H1 (cell line): ENCODE results near the gene KRT7. TPM values are rescaled to one million over a fixed set of nuclear protein-coding genes. Genes with fewer than 3 reads are reported as not detected.
A peak's percentile ranks its signal among the peaks of the same experiment; 100 is the strongest.

Source experiments
- ASH2L ChIP-seq: fragments of 200-600, 300-600 bp; sonication (generic); IDR thresholded peaks from one replicate; pipeline ENCODE4 v1.7.1; 2017; ENCODE audit warnings: low read length
- BRCA1 ChIP-seq: IDR thresholded peaks from 2 replicates; pipeline ENCODE4 v1.6.1; 2012; ENCODE audit warnings: low read depth, low read length, improper control_type of control experiment
- CEBPB ChIP-seq: IDR thresholded peaks from 2 replicates; pipeline ENCODE4 v1.6.1; 2012; ENCODE audit warnings: low read depth, low read length
- CHD1 ChIP-seq: IDR thresholded peaks from 2 replicates; pipeline ENCODE4 v1.6.1; 2012; ENCODE audit warnings: low read depth, low read length, improper control_type of control experiment
- CHD2 ChIP-seq: IDR thresholded peaks from 2 replicates; pipeline ENCODE4 v1.6.1; 2012; ENCODE audit warnings: low read length, improper control_type of control experiment
- CREB1 ChIP-seq: IDR thresholded peaks from 2 replicates; pipeline ENCODE4 v1.6.1; 2012; ENCODE audit warnings: inconsistent platforms
- CTBP2 ChIP-seq: IDR thresholded peaks from 2 replicates; pipeline ENCODE4 v1.7.0; 2011; ENCODE audit warnings: borderline replicate concordance, mild to moderate bottlenecking, moderate library complexity, mixed read lengths, low read length; ENCODE audit not compliant: insufficient read depth, insufficient read length
- EZH2 ChIP-seq: fragments of 200-600 bp; sonication (generic); IDR thresholded peaks from 2 replicates; pipeline ENCODE4 v1.7.1; 2012; ENCODE audit warnings: low read depth, mild to moderate bottlenecking, moderate library complexity, low read length, inconsistent platforms; ENCODE audit not compliant: severe bottlenecking
- FOSL1 ChIP-seq: IDR thresholded peaks from 2 replicates; pipeline ENCODE4 v1.6.1; 2011; ENCODE audit warnings: mild to moderate bottlenecking, low read depth, low read length, moderate library complexity; ENCODE audit not compliant: insufficient read depth
- GABPA ChIP-seq: IDR thresholded peaks from 2 replicates; pipeline ENCODE4 v1.6.1; 2011; ENCODE audit warnings: mild to moderate bottlenecking, low read length, moderate library complexity, borderline replicate concordance; ENCODE audit not compliant: insufficient read depth
- HDAC6 ChIP-seq: IDR thresholded peaks from one replicate; pipeline ENCODE4 v1.7.1; 2012; ENCODE audit warnings: low read depth, mild to moderate bottlenecking, inconsistent platforms, low read length, moderate library complexity
- KDM5A ChIP-seq: fragments of 200-600 bp; IDR thresholded peaks from 2 replicates; pipeline ENCODE4 v1.7.1; 2012; ENCODE audit warnings: mild to moderate bottlenecking, low read length, inconsistent platforms, mixed read lengths
- NRF1 ChIP-seq: IDR thresholded peaks from 2 replicates; pipeline ENCODE4 v1.6.1; 2011; ENCODE audit warnings: mild to moderate bottlenecking, low read depth, low read length, improper control_type of control experiment
- POLR2AphosphoS5 ChIP-seq: IDR thresholded peaks from 2 replicates; pipeline ENCODE4 v1.6.1; 2011; ENCODE audit warnings: low read depth, low read length
- RAD21 ChIP-seq, 2 experiments: IDR thresholded peaks in 1 of 2; conservative IDR thresholded peaks in 1 of 2; 2 replicates each; pipeline ENCODE4 v1.6.1; 2011; ENCODE audit warnings: low read depth in 2 of 2, low read length in 2 of 2, improper control_type of control experiment in 1 of 2, inconsistent platforms in 1 of 2, mild to moderate bottlenecking in 1 of 2, moderate library complexity in 1 of 2
- RNF2 ChIP-seq: fragments of 200-900, 300-1000 bp; sonication (generic); IDR thresholded peaks from 2 replicates; pipeline ENCODE4 v1.7.1; 2016; ENCODE audit warnings: borderline replicate concordance, low read depth, mild to moderate bottlenecking, antibody characterized with exemption, low read length; ENCODE audit not compliant: poor library complexity, severe bottlenecking; ENCODE audit errors: missing control alignments
- SIRT6 ChIP-seq: IDR thresholded peaks from one replicate; pipeline ENCODE4 v1.7.1; 2012; ENCODE audit warnings: low read length, inconsistent platforms
- SP1 ChIP-seq: IDR thresholded peaks from 2 replicates; pipeline ENCODE4 v1.6.1; 2011; ENCODE audit warnings: low read depth, low read length
- SRF ChIP-seq: IDR thresholded peaks from 2 replicates; pipeline ENCODE4 v1.6.1; 2011; ENCODE audit warnings: mild to moderate bottlenecking, low read depth, low read length, moderate library complexity
- SUZ12 ChIP-seq: fragments of 200-600 bp; sonication (generic); IDR thresholded peaks from 2 replicates; pipeline ENCODE4 v1.6.1; 2012; ENCODE audit warnings: mild to moderate bottlenecking, inconsistent platforms, low read length, moderate library complexity, mixed read lengths
- TAF1 ChIP-seq: IDR thresholded peaks from 2 replicates; pipeline ENCODE4 v1.6.1; 2011; ENCODE audit warnings: mild to moderate bottlenecking, low read depth, low read length
- TAF7 ChIP-seq: optimal IDR thresholded peaks from 2 replicates; pipeline ENCODE3; 2011; ENCODE audit warnings: low read depth, mild to moderate bottlenecking, inconsistent platforms, low read length, moderate library complexity, borderline replicate concordance
- TCF12 ChIP-seq: IDR thresholded peaks from 2 replicates; pipeline ENCODE4 v1.6.1; 2011; ENCODE audit warnings: low read depth, mild to moderate bottlenecking, low read length
- polyA plus RNA-seq, 7 experiments: library from polyadenylated mRNA; depleted of rRNA in 3 of 7; stranded (reverse) in 5 of 7; unstranded in 2 of 7; fragments of >200 nt in 5 of 7; fragments of 200-250 nt in 2 of 7; gene quantifications; 1 replicate in 5 of 7; 2 replicates in 1 of 7; 4 replicates in 1 of 7; pipeline versions ENCODE4 v1.2.1 to v1.2.3, GENCODE V29; 2011 to 2013; ENCODE audit warnings: missing spikeins in 2 of 7, mixed read lengths in 2 of 7
- total RNA-seq: library from RNA; stranded (reverse); fragmentation: NEBNext Ultra II Directional; extraction: Animal tissue kit (Norgen Biotek cat#: 25700); gene quantifications from 2 replicates; pipeline ENCODE4 v1.2.1, GENCODE V29; 2021
- TF ChIP-seq, protein P1 (sequence below), 3 experiments: IDR thresholded peaks; 1 replicate in 2 of 3; 2 replicates in 1 of 3; pipeline versions ENCODE4 v1.5.1 to v1.6.1; 2011; ENCODE audit warnings: low read length in 3 of 3, mild to moderate bottlenecking in 3 of 3, inconsistent platforms in 2 of 3, low read depth in 1 of 3, moderate library complexity in 1 of 3; ENCODE audit not compliant: insufficient read depth in 1 of 3; ENCODE audit errors: control extremely low read depth in 1 of 3

KRT7 gene
- total and polyA plus RNA-seq, 2 of the 8 experiments (the other 6 are each of a cell fraction or from before 2014, with no cell fraction given) = 13.2 to 19.0 TPM

- no peak for TF ChIP-seq CTBP2
- no peak for TF ChIP-seq HDAC6
- TF ChIP-seq ASH2L = no peak
- no peak for TF ChIP-seq FOSL1
- no peak for TF ChIP-seq TAF1
- no peak for TF ChIP-seq TAF7
- TF ChIP-seq CHD1 = no peak
- TF ChIP-seq BRCA1 = no peak
- no peak for TF ChIP-seq GABPA
- no peak for TF ChIP-seq TCF12
- no peak for TF ChIP-seq RNF2
- TF ChIP-seq KDM5A = no peak
- TF ChIP-seq CEBPB = no peak
- no peak for TF ChIP-seq SP1
- TF ChIP-seq, protein P1, sequence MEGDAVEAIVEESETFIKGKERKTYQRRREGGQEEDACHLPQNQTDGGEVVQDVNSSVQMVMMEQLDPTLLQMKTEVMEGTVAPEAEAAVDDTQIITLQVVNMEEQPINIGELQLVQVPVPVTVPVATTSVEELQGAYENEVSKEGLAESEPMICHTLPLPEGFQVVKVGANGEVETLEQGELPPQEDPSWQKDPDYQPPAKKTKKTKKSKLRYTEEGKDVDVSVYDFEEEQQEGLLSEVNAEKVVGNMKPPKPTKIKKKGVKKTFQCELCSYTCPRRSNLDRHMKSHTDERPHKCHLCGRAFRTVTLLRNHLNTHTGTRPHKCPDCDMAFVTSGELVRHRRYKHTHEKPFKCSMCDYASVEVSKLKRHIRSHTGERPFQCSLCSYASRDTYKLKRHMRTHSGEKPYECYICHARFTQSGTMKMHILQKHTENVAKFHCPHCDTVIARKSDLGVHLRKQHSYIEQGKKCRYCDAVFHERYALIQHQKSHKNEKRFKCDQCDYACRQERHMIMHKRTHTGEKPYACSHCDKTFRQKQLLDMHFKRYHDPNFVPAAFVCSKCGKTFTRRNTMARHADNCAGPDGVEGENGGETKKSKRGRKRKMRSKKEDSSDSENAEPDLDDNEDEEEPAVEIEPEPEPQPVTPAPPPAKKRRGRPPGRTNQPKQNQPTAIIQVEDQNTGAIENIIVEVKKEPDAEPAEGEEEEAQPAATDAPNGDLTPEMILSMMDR (IDR thresholded peaks at IDR 0.05; ENCODE audit: control extremely low read depth in 1 of 3, insufficient read depth in 1 of 3, low read depth in 1 of 3, low read length in 3 of 3) = peak; percentile 93 to 98 (median 95)
- no peak for TF ChIP-seq EZH2
- TF ChIP-seq SIRT6 = no peak
- no peak for TF ChIP-seq POLR2AphosphoS5
- no peak for TF ChIP-seq NRF1
- no peak for TF ChIP-seq SRF
- TF ChIP-seq SUZ12 = no peak
- peak; percentile 72 to 84 for TF ChIP-seq RAD21 (IDR thresholded peaks at IDR 0.05 in 1 of 2, conservative IDR thresholded peaks at IDR 0.05 in 1 of 2; ENCODE audit: low read depth in 2 of 2, low read length in 2 of 2)
- no peak for TF ChIP-seq CHD2
- TF ChIP-seq CREB1 = 0 out of 2 replicates have a peak, but pooled peaks have one; percentile 28
These were observed 11.1 kb upstream of the KRT7 start (continued) for GRCh38 chr12:52221912-52222457.
